Gastroesophageal sphincter (tissue), 4 donors: ENCODE measurements around the gene PARP14. TPM values are rescaled to one million over a fixed set of nuclear protein-coding genes. Genes with fewer than 3 reads are reported as not detected.

Source experiments
- ATAC-seq: fragments of 150-250 bp; one replicate; pipeline ENCODE4 v1.9.1; 2016; ENCODE audit warnings: mild to moderate bottlenecking, moderate library complexity
- H3K27ac ChIP-seq, 4 donors: fragments of 200-600 bp; sonication (generic) in 3 of 4; 1 replicate in 3 of 4; 2 replicates in 1 of 4; pipeline ENCODE4 v1.5.1; 2016 to 2019
- H3K27me3 ChIP-seq: fragments of 200-600 bp; sonication (generic); one replicate; pipeline ENCODE4 v1.5.1; 2019
- H3K36me3 ChIP-seq, 2 donors: fragments of 200-600 bp; sonication (generic); one replicate each; pipeline ENCODE4 v1.5.1; 2019; ENCODE audit warnings: control low read depth in 1 of 2
- H3K4me1 ChIP-seq, 3 donors: fragments of 200-600 bp; sonication (generic); 1 replicate in 2 of 3; 2 replicates in 1 of 3; pipeline ENCODE4 v1.5.1; 2016 to 2019; ENCODE audit warnings: control low read depth in 2 of 3
- H3K4me3 ChIP-seq, 2 donors: fragments of 200-600 bp; sonication (generic); one replicate each; pipeline ENCODE4 v1.5.1; 2019; ENCODE audit warnings: mild to moderate bottlenecking in 1 of 2, moderate library complexity in 1 of 2
- H3K9me3 ChIP-seq, 3 donors: fragments of 200-600 bp; sonication (generic); one replicate each; pipeline ENCODE4 v1.5.1; 2017 to 2019; ENCODE audit warnings: control low read depth in 2 of 3
- CTCF ChIP-seq, 4 experiments: fragments of 200-600 bp in 2 of 4; fragments of 450-650 bp in 2 of 4; sonication (generic) in 1 of 4; IDR thresholded peaks; one replicate each; pipeline ENCODE4 v1.5.1; 2017 to 2019; ENCODE audit warnings: antibody characterized with exemption in 4 of 4, mild to moderate bottlenecking in 2 of 4, moderate library complexity in 2 of 4
- EP300 ChIP-seq: sonication (generic); formaldehyde crosslinking; IDR thresholded peaks from one replicate; pipeline ENCODE4 v1.6.1; 2017; ENCODE audit warnings: antibody characterized with exemption, mild to moderate bottlenecking
- POLR2A ChIP-seq, 2 donors: fragments of 450-650 bp; IDR thresholded peaks; one replicate each; pipeline ENCODE4 v1.6.1; 2017; ENCODE audit warnings: antibody characterized with exemption in 2 of 2, mild to moderate bottlenecking in 2 of 2, moderate library complexity in 1 of 2
- POLR2AphosphoS5 ChIP-seq: sonication (generic); formaldehyde crosslinking; IDR thresholded peaks from one replicate; pipeline ENCODE4 v1.6.1; 2017; ENCODE audit warnings: antibody characterized with exemption
- WGBS, 2 donors: methylation state at CpG; one replicate each; pipeline ENCODE4 v1.1.5; 2018; ENCODE audit warnings: low coverage in 1 of 2; 5-methylcytosine and 5-hydroxymethylcytosine counted together
- total RNA-seq, 4 donors: library from RNA; depleted of rRNA; stranded (reverse); fragments of >200 nt; gene quantifications; one replicate each; pipeline ENCODE4 v1.1.0, GENCODE V29; 2016

The PARP14 gene
- total RNA-seq, 4 donors from 2014 or later, result 25.0 to 59.0 (median 35.0) TPM

GRCh38 chr3:122688996-122689395 is 8.4 kb downstream of the PARP14 start:
- no peak for ATAC-seq
- H3K9me3 ChIP-seq, result no peaks in the 10 kb centered on the region
- peaks cover 0 to 21% of the 10 kb centered on the region in 2 donors for H3K36me3 ChIP-seq
- 58 to 88% methylated on average over 3 of the region's 4 CpGs for WGBS, 2 donors
- no peaks in the 10 kb centered on the region for H3K27me3 ChIP-seq
- TF ChIP-seq EP300, result no peak
- no peak for TF ChIP-seq CTCF (IDR thresholded peaks at IDR 0.05)
- TF ChIP-seq POLR2A (IDR thresholded peaks at IDR 0.05), result no peak
- no peak for TF ChIP-seq POLR2AphosphoS5
- no peak overlapping the region for H3K4me3 ChIP-seq
- H3K27ac ChIP-seq, result no peak overlapping the region
- H3K4me1 ChIP-seq, result no peaks in the 10 kb centered on the region

GRCh38 chr3:122689587-122689986 is 8.9 kb downstream of the PARP14 start:
- peaks cover 0 to 27% of the 10 kb centered on the region in 2 donors for H3K36me3 ChIP-seq
- WGBS, 2 donors, result 92% methylated on average over 2 of the region's 2 CpGs
- H3K27ac ChIP-seq, result no peak overlapping the region
- H3K27me3 ChIP-seq, result no peaks in the 10 kb centered on the region
- H3K4me3 ChIP-seq, result no peak overlapping the region
- H3K9me3 ChIP-seq, result no peaks in the 10 kb centered on the region
- no peaks in the 10 kb centered on the region for H3K4me1 ChIP-seq
- TF ChIP-seq POLR2AphosphoS5 (no peak), POLR2A (IDR thresholded peaks at IDR 0.05) (no peak), EP300 (no peak), CTCF (IDR thresholded peaks at IDR 0.05) (no peak)
- ATAC-seq, result no peak

DNA sequence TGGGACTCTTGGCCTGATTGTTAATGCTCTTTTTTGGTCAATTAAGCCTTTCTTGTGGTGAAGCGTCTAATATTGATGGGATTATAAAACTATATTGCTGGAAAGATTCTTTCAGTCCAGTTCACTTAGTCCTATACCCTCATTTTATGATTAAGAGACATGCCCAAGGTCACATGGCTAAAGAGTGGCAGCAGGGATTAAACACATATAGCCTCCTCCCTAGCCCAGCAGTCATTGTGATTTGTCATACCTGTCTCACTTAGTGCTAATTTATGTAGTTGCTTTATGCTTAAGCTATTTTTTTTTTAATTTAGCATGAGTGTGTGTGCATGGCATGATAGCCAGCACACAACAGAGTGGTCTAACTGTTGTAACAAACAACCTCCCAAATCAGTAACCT is 9.5 kb downstream of the PARP14 start:
- Histone ChIP-seq H3K27me3 (no peaks in the 10 kb centered on the region), H3K36me3 (peaks cover 0 to 32% of the 10 kb centered on the region in 2 donors), H3K9me3 (no peaks in the 10 kb centered on the region), H3K27ac (no peak overlapping the region), H3K4me1 (no peaks in the 10 kb centered on the region), H3K4me3 (no peak overlapping the region)
- no peak for ATAC-seq
- 71 to 100% methylated on average over 1 of the region's 1 CpG for WGBS, 2 donors
- TF ChIP-seq EP300 (no peak), POLR2A (IDR thresholded peaks at IDR 0.05) (no peak), CTCF (IDR thresholded peaks at IDR 0.05) (no peak), POLR2AphosphoS5 (no peak)

DNA sequence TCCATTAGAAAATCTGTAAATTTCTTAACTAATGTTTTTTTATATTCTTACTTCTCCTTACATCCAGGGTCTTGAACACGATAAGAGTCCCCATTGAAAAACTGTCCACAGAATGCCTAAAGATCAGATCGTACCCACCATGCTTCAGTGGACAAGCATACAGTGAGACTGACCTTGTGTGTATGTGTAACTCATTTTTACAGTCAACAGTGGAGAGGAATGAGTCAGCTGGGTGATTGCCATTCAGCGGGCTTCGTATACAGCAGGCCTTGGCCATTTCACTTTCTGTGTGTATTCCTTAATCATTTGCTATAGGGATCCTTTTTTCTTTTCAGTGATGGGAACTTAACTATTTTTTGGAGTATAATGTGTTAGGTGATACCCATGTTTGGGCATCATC is 10.6 kb downstream of the PARP14 start:
- TF ChIP-seq POLR2AphosphoS5 (no peak), EP300 (no peak), CTCF (IDR thresholded peaks at IDR 0.05) (no peak)
- peaks cover 0 to 43% of the 10 kb centered on the region in 2 donors for H3K36me3 ChIP-seq
- H3K27me3 ChIP-seq, result no peaks in the 10 kb centered on the region
- no peaks in the 10 kb centered on the region for H3K4me1 ChIP-seq
- WGBS, 2 donors, result 82 to 96% methylated on average over 4 of the region's 4 CpGs
- no peak for ATAC-seq
- H3K27ac ChIP-seq, result no peak overlapping the region
- H3K9me3 ChIP-seq, result no peaks in the 10 kb centered on the region
- no peak overlapping the region for H3K4me3 ChIP-seq

DNA sequence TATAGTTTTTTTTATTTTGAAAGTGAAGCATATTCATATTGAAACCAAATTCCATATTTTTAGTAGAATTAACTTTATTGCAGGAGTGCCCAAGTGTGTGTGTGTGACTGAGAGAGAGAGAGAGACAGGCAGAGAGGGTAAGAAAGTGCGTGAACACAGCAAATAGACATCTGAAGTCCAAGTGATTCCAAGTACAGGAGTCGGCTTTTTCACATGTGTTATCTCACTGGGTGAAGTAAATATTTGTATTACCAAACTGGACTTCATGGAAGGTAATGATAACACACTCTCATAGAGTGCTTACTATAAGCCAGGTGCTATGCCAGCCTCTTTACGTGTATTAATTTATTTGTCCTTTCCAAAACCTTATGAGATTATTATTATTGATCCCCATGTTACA is 12.0 kb downstream of the PARP14 start:
- no peaks in the 10 kb centered on the region for H3K4me1 ChIP-seq
- H3K27ac ChIP-seq, result no peak overlapping the region
- ATAC-seq, result no peak
- no peak overlapping the region for H3K4me3 ChIP-seq
- TF ChIP-seq POLR2A (IDR thresholded peaks at IDR 0.05), result no peak
- no peak for TF ChIP-seq CTCF (IDR thresholded peaks at IDR 0.05)
- TF ChIP-seq POLR2AphosphoS5, result no peak
- no peak for TF ChIP-seq EP300
- WGBS, 2 donors, result 64 to 78% methylated on average over 3 of the region's 3 CpGs
- H3K36me3 ChIP-seq, result peaks cover 0 to 58% of the 10 kb centered on the region in 2 donors
- no peaks in the 10 kb centered on the region for H3K9me3 ChIP-seq
- H3K27me3 ChIP-seq, result no peaks in the 10 kb centered on the region
